ENCODE measurements around the gene RAB3GAP1. TPM values are rescaled to one million over a fixed set of nuclear protein-coding genes. Genes with fewer than 3 reads are reported as not detected.

RAB3GAP1 gene
- total and polyA plus RNA-seq, 3 donors from 2014 or later = 39.9 to 45.9 (median 40.5) TPM

DNA sequence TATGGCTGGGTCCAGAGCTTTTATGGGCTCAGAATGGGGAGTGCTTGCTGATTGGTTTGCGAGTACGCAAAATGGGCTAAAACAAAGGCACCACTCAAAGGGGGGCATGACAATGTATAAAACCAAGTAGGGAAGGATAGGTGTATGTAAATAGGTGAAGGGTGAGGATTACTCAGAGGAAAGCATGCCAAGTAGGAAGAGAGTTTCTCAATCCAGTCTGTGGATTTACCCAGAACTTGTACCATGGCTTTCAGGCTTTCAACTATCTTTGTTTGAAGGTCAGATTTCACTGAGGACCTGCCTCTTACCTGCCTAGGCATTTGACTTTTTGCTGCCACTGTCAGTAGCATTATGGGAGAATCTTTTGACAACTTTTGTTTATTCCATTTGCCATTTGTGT is 92.3 kb downstream of the RAB3GAP1 start:
- H3K9me3 ChIP-seq = no peaks in the 10 kb centered on the region
- no peak for TF ChIP-seq POLR2A (IDR thresholded peaks at IDR 0.05)
- TF ChIP-seq, protein P1, sequence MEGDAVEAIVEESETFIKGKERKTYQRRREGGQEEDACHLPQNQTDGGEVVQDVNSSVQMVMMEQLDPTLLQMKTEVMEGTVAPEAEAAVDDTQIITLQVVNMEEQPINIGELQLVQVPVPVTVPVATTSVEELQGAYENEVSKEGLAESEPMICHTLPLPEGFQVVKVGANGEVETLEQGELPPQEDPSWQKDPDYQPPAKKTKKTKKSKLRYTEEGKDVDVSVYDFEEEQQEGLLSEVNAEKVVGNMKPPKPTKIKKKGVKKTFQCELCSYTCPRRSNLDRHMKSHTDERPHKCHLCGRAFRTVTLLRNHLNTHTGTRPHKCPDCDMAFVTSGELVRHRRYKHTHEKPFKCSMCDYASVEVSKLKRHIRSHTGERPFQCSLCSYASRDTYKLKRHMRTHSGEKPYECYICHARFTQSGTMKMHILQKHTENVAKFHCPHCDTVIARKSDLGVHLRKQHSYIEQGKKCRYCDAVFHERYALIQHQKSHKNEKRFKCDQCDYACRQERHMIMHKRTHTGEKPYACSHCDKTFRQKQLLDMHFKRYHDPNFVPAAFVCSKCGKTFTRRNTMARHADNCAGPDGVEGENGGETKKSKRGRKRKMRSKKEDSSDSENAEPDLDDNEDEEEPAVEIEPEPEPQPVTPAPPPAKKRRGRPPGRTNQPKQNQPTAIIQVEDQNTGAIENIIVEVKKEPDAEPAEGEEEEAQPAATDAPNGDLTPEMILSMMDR (IDR thresholded peaks at IDR 0.05) = no peak
- intact Hi-C loops (cut with DNase I; ENCODE audit: low total_unique reads) = no loop called here
- DNase-seq = no peak
- H3K4me1 ChIP-seq = no peaks in the 10 kb centered on the region
- no peak overlapping the region for H3K27ac ChIP-seq
- H3K4me3 ChIP-seq = no peak overlapping the region
- H3K27me3 ChIP-seq = no peaks in the 10 kb centered on the region
- 98 to 100% methylated on average over 2 of the region's 2 CpGs for WGBS, 2 donors
- H3K36me3 ChIP-seq (ENCODE audit: low read depth, missing control alignments) = no peaks in the 10 kb centered on the region

DNA sequence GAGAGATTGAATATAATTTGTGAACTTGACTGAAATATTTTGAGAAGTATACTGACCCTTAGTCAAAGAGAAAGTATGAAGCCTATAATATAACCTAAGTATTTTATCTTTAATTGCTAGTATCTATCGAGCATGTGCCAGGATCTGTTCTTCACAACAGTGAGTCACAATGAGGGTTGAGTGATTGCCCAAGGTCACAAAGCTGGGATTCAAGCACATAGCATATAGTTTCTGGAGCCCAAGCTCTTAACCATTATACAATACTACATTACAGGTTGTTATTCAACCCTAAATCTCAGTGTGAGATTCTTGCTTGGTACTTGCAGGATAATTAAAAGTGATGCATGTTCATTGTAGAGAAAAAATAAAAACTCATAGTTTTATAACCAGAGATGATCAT is 97.2 kb downstream of the RAB3GAP1 start:
- H3K4me3 ChIP-seq = no peak overlapping the region
- TF ChIP-seq, protein P1 (IDR thresholded peaks at IDR 0.05) = no peak
- TF ChIP-seq POLR2A (IDR thresholded peaks at IDR 0.05) = no peak
- intact Hi-C loops (cut with DNase I; ENCODE audit: low total_unique reads) = no loop called here
- no peak for DNase-seq
- no peak overlapping the region for H3K27ac ChIP-seq
- H3K27me3 ChIP-seq = no peaks in the 10 kb centered on the region
- no peaks in the 10 kb centered on the region for H3K4me1 ChIP-seq
- WGBS, 2 donors = 50 to 62% methylated on average over 1 of the region's 1 CpG
- no peaks in the 10 kb centered on the region for H3K9me3 ChIP-seq
- no peaks in the 10 kb centered on the region for H3K36me3 ChIP-seq (ENCODE audit: low read depth, missing control alignments)

DNA sequence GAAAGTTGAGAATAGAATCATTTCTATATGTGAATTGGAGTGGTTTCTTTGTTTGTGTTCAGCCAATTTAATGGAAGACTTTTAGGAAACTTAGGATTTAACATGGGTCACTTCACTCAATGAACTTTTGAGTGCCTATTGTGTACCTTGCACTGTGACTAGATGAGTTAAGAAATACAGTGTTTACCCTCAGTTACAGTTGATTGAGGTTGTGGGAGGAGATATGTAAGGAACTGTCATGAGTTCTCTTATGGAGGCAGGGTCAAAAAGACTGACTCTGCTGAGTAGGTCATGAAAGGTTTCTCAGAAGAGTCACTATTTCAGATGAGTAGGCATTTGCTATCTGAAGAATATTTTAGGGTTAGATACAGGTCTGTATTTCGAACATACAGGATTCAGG is 98.6 kb downstream of the RAB3GAP1 start:
- 90 to 96% methylated on average over 1 of the region's 1 CpG for WGBS, 2 donors
- Histone ChIP-seq H3K9me3 (no peaks in the 10 kb centered on the region), H3K4me3 (no peak overlapping the region), H3K27ac (no peak overlapping the region), H3K4me1 (no peaks in the 10 kb centered on the region), H3K27me3 (no peaks in the 10 kb centered on the region), H3K36me3 (ENCODE audit: low read depth, missing control alignments) (no peaks in the 10 kb centered on the region)
- intact Hi-C loops (cut with DNase I; ENCODE audit: low total_unique reads) = no loop called here
- no peak for TF ChIP-seq POLR2A (IDR thresholded peaks at IDR 0.05)
- TF ChIP-seq, protein P1 (IDR thresholded peaks at IDR 0.05) = no peak
- no peak for DNase-seq

DNA sequence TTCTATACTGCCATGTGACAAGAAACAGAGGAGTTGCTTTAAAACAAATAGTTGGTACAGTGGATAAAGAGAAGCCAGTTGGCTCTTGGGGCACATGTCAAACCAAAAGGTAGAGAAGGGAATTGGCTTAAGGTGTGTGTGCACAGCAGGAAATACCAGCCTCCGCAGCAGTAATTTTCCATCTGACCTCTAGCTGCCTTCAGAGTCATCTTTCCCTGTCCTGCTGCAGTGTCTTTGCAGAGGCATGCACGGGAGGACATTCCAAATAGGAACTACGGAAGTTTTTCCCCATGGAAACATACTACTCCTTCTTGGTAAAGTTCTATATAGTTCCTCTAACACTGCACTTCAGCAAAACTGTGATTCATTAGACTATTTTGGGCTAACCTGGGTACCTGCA is 99.5 kb downstream of the RAB3GAP1 start:
- H3K27ac ChIP-seq = no peak overlapping the region
- H3K9me3 ChIP-seq = no peaks in the 10 kb centered on the region
- H3K4me3 ChIP-seq = no peak overlapping the region
- no peaks in the 10 kb centered on the region for H3K36me3 ChIP-seq (ENCODE audit: low read depth, missing control alignments)
- intact Hi-C loops (cut with DNase I; ENCODE audit: low total_unique reads) = no loop called here
- 95 to 96% methylated on average over 3 of the region's 3 CpGs for WGBS, 2 donors
- no peaks in the 10 kb centered on the region for H3K4me1 ChIP-seq
- DNase-seq = no peak
- no peak for TF ChIP-seq POLR2A (IDR thresholded peaks at IDR 0.05)
- TF ChIP-seq, protein P1 (IDR thresholded peaks at IDR 0.05) = no peak
- no peaks in the 10 kb centered on the region for H3K27me3 ChIP-seq

DNA sequence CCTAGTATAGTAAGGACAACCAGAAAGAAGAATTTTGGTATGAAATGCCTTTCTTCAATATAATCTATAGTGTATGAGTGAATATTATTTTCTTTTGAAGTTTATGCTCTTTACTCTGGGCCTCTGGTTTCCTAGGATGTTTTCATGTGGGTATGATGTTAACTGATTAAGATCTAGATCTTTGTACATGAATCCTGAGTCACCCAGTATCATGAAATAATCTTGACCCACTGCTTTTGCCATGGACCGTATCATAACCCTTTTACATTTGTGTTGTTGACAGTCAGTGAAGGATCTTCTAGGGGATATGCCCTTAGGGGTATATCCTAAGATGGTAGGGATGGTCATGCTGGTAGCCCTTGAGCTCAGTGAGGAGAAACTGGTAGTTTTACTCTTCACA is 100.3 kb downstream of the RAB3GAP1 start:
- no peaks in the 10 kb centered on the region for H3K27me3 ChIP-seq
- H3K4me1 ChIP-seq = no peaks in the 10 kb centered on the region
- TF ChIP-seq, protein P1 (IDR thresholded peaks at IDR 0.05) = no peak
- no peak for TF ChIP-seq POLR2A (IDR thresholded peaks at IDR 0.05)
- WGBS, 2 donors = 96 to 100% methylated on average over 1 of the region's 1 CpG
- intact Hi-C loops (cut with DNase I; ENCODE audit: low total_unique reads) = no loop called here
- H3K4me3 ChIP-seq = no peak overlapping the region
- DNase-seq = no peak
- H3K36me3 ChIP-seq (ENCODE audit: low read depth, missing control alignments) = no peaks in the 10 kb centered on the region
- no peaks in the 10 kb centered on the region for H3K9me3 ChIP-seq
- H3K27ac ChIP-seq = no peak overlapping the region

Measured in testis (tissue), 3 donors.